Measurements from ENCODE around the gene CEBPZ.

Gene CEBPZ

DNA sequence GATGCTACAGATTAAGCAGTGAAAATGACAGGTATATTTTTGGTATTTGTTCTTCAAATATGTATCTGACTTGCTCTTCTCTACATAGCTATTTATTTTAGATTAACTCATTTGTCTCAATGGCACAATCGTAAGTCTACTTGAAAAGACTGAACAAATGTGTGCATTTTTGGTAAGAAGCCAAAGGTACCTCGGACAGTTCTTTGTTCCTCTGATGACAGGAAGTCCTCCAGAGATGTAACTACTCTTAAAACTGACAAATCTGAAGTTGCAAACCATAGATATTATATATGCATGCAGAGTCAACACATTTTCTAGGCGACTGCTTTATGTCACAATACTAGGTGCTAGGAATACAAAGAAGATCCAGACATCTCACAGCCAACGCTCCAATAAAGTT is 36.7 kb upstream of the CEBPZ start:
- Histone ChIP-seq H3K36me3 (ENCODE audit: control insufficient read depth in 1 of 2, insufficient read depth in 2 of 2, low read length in 2 of 2) (peaks cover 11 to 20% of the 10 kb centered on the region in 2 experiments), H3K79me2 (ENCODE audit: control insufficient read depth, insufficient read depth, low read length, poor library complexity) (no peaks in the 10 kb centered on the region), H2AK5ac (ENCODE audit: low read length) (no peak overlapping the region), H3K4me3 (ENCODE audit: low read depth, low read length) (no peak overlapping the region), H2BK12ac (ENCODE audit: low read length) (no peak overlapping the region), H3K9ac (ENCODE audit: low read length) (no peak overlapping the region), H3K27ac (ENCODE audit: low read depth, low read length) (no peak overlapping the region), H2AFZ (ENCODE audit: insufficient read depth, low read length, poor library complexity) (no peak overlapping the region), H3K4ac (ENCODE audit: low read depth, low read length) (no peak overlapping the region), H3K4me1 (ENCODE audit: control insufficient read depth in 1 of 2, insufficient read depth in 2 of 2, low read length in 2 of 2) (peaks cover 0 to 2% of the 10 kb centered on the region in 2 experiments), H2BK120ac (ENCODE audit: insufficient read depth, low read length, poor library complexity) (no peak overlapping the region), H3K18ac (ENCODE audit: low read length) (no peak overlapping the region), H4K91ac (ENCODE audit: low read depth, low read length) (no peak overlapping the region), H3K14ac (ENCODE audit: low read length) (no peak overlapping the region), H3K9me3 (ENCODE audit: insufficient read depth, low read depth, low read length) (no peaks in the 10 kb centered on the region), H3K27me3 (ENCODE audit: insufficient read depth, low read length) (no peaks in the 10 kb centered on the region), H4K12ac (ENCODE audit: low read depth, low read length) (no peak overlapping the region), H3K23ac (ENCODE audit: low read length) (no peak overlapping the region), H4K8ac (ENCODE audit: low read depth, low read length) (no peak overlapping the region), H3K79me1 (ENCODE audit: low read length) (no peaks in the 10 kb centered on the region), H2BK5ac (ENCODE audit: low read depth, low read length, poor library complexity) (no peak overlapping the region), H3K4me2 (ENCODE audit: low read length) (no peak overlapping the region)
- no peak for DNase-seq
- WGBS (ENCODE audit: extremely low coverage, insufficient coverage, insufficient read length): no CpG with 5 or more reads among the region's 4 CpGs

DNA sequence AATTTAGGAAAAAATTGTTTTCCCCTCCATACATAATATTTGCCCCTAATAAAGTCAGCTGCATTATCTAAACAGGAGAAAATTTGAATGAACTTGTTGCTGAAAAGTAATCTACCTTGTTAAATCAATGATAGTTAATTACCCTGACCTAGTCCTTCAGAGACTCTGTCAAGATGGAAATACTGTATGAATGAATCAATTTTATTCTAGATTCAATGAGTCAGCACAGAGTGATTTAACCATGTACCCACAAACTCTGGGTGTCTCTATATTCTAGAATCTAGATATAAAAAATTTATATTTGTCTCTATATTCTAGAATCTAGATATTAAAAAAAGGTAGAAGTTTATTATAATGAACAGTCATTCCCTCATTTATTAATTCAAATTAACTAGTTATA is 36.3 kb upstream of the CEBPZ start:
- H2AK5ac ChIP-seq (ENCODE audit: low read length): no peak overlapping the region

DNA sequence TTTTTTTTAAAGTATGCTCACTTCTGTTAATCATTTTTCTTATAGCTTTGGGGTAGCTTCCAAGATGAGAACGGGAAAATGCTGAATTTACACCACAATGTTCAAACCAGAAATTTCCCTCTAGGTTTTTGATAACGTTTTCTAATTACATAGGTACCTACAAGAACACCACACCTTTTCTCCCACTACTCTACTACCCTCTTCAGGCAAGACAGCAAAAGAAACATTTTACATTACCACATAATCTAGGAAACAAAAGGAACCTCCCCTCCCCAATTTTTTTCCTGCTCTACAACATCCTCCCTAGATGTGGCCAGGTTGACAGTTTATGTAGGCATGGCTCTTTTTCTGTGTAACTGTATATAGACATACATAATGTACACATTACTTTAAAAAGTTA is 32.4 kb upstream of the CEBPZ start:
- Histone ChIP-seq H3K36me3 (ENCODE audit: control insufficient read depth in 1 of 2, insufficient read depth in 2 of 2, low read length in 2 of 2) (peaks cover 8 to 9% of the 10 kb centered on the region in 2 experiments), H2AFZ (ENCODE audit: insufficient read depth, low read length, poor library complexity) (no peak overlapping the region), H3K79me1 (ENCODE audit: low read length) (no peaks in the 10 kb centered on the region), H4K8ac (ENCODE audit: low read depth, low read length) (no peak overlapping the region), H4K12ac (ENCODE audit: low read depth, low read length) (no peak overlapping the region), H3K27me3 (ENCODE audit: insufficient read depth, low read length) (no peaks in the 10 kb centered on the region), H3K4me3 (ENCODE audit: low read depth, low read length) (no peak overlapping the region), H3K4me1 (ENCODE audit: control insufficient read depth in 1 of 2, insufficient read depth in 2 of 2, low read length in 2 of 2) (peaks cover 0 to 2% of the 10 kb centered on the region in 2 experiments), H2BK120ac (ENCODE audit: insufficient read depth, low read length, poor library complexity) (no peak overlapping the region), H3K18ac (ENCODE audit: low read length) (no peak overlapping the region), H3K14ac (ENCODE audit: low read length) (no peak overlapping the region), H3K4ac (ENCODE audit: low read depth, low read length) (no peak overlapping the region), H2AK5ac (ENCODE audit: low read length) (no peak overlapping the region), H3K27ac (ENCODE audit: low read depth, low read length) (no peak overlapping the region), H2BK12ac (ENCODE audit: low read length) (no peak overlapping the region), H3K4me2 (ENCODE audit: low read length) (no peak overlapping the region), H2BK5ac (ENCODE audit: low read depth, low read length, poor library complexity) (no peak overlapping the region), H3K79me2 (ENCODE audit: control insufficient read depth, insufficient read depth, low read length, poor library complexity) (no peaks in the 10 kb centered on the region), H3K9ac (ENCODE audit: low read length) (no peak overlapping the region), H4K91ac (ENCODE audit: low read depth, low read length) (no peak overlapping the region), H3K23ac (ENCODE audit: low read length) (no peak overlapping the region), H3K9me3 (ENCODE audit: insufficient read depth, low read depth, low read length) (no peaks in the 10 kb centered on the region)
- whole genome bisulfite sequencing (ENCODE audit: extremely low coverage, insufficient coverage, insufficient read length): no CpG with 5 or more reads among the region's 2 CpGs
- DNase-seq: no peak

More for the DNA sequence above, 36.3 kb upstream of the CEBPZ start:
- Histone ChIP-seq H3K4me2 (ENCODE audit: low read length) (no peak overlapping the region), H3K14ac (ENCODE audit: low read length) (no peak overlapping the region), H3K79me1 (ENCODE audit: low read length) (no peaks in the 10 kb centered on the region), H3K79me2 (ENCODE audit: control insufficient read depth, insufficient read depth, low read length, poor library complexity) (no peaks in the 10 kb centered on the region), H4K12ac (ENCODE audit: low read depth, low read length) (no peak overlapping the region), H4K8ac (ENCODE audit: low read depth, low read length) (no peak overlapping the region), H2AFZ (ENCODE audit: insufficient read depth, low read length, poor library complexity) (no peak overlapping the region), H3K27ac (ENCODE audit: low read depth, low read length) (no peak overlapping the region), H2BK120ac (ENCODE audit: insufficient read depth, low read length, poor library complexity) (no peak overlapping the region), H4K91ac (ENCODE audit: low read depth, low read length) (no peak overlapping the region), H2BK5ac (ENCODE audit: low read depth, low read length, poor library complexity) (no peak overlapping the region), H2BK12ac (ENCODE audit: low read length) (no peak overlapping the region), H3K27me3 (ENCODE audit: insufficient read depth, low read length) (no peaks in the 10 kb centered on the region), H3K9me3 (ENCODE audit: insufficient read depth, low read depth, low read length) (no peaks in the 10 kb centered on the region), H3K36me3 (ENCODE audit: control insufficient read depth in 1 of 2, insufficient read depth in 2 of 2, low read length in 2 of 2) (peaks cover 9 to 19% of the 10 kb centered on the region in 2 experiments), H3K23ac (ENCODE audit: low read length) (no peak overlapping the region), H3K4me3 (ENCODE audit: low read depth, low read length) (no peak overlapping the region), H3K4me1 (ENCODE audit: control insufficient read depth in 1 of 2, insufficient read depth in 2 of 2, low read length in 2 of 2) (peaks cover 0 to 2% of the 10 kb centered on the region in 2 experiments), H3K18ac (ENCODE audit: low read length) (no peak overlapping the region), H3K9ac (ENCODE audit: low read length) (no peak overlapping the region), H3K4ac (ENCODE audit: low read depth, low read length) (no peak overlapping the region)
- DNase-seq: no peak

DNA sequence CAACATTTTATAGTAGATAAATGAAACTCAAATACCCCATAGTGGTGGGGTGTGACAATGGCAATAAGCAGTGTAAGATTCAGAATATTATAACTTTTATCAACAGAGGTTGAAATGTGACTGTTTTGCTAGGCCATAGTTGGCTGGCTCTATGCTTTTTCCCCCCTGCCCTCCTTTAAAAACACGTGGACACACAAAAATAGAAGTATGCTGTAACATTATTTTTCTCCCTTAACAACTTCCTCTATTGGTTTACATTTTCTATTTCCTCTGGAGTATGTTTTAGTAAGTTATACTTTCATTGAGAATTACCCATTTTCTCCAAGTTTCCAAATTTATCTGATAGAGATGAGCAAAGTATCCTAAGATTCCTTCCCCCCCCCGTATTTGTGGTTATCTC is 31.1 kb upstream of the CEBPZ start:
- Histone ChIP-seq H3K79me2 (ENCODE audit: control insufficient read depth, insufficient read depth, low read length, poor library complexity) (no peaks in the 10 kb centered on the region), H3K36me3 (ENCODE audit: control insufficient read depth in 1 of 2, insufficient read depth in 2 of 2, low read length in 2 of 2) (peaks cover 7 to 8% of the 10 kb centered on the region in 2 experiments), H3K4me3 (ENCODE audit: low read depth, low read length) (no peak overlapping the region), H3K14ac (ENCODE audit: low read length) (no peak overlapping the region), H3K79me1 (ENCODE audit: low read length) (no peaks in the 10 kb centered on the region), H3K4me1 (ENCODE audit: control insufficient read depth in 1 of 2, insufficient read depth in 2 of 2, low read length in 2 of 2) (peaks cover 0 to 2% of the 10 kb centered on the region in 2 experiments), H4K12ac (ENCODE audit: low read depth, low read length) (no peak overlapping the region), H3K9me3 (ENCODE audit: insufficient read depth, low read depth, low read length) (no peaks in the 10 kb centered on the region), H3K4ac (ENCODE audit: low read depth, low read length) (no peak overlapping the region), H3K27ac (ENCODE audit: low read depth, low read length) (no peak overlapping the region), H4K8ac (ENCODE audit: low read depth, low read length) (no peak overlapping the region), H2AK5ac (ENCODE audit: low read length) (no peak overlapping the region), H4K91ac (ENCODE audit: low read depth, low read length) (no peak overlapping the region), H2AFZ (ENCODE audit: insufficient read depth, low read length, poor library complexity) (no peak overlapping the region), H3K9ac (ENCODE audit: low read length) (no peak overlapping the region), H2BK120ac (ENCODE audit: insufficient read depth, low read length, poor library complexity) (no peak overlapping the region), H3K18ac (ENCODE audit: low read length) (no peak overlapping the region), H3K23ac (ENCODE audit: low read length) (no peak overlapping the region), H3K27me3 (ENCODE audit: insufficient read depth, low read length) (no peaks in the 10 kb centered on the region), H2BK5ac (ENCODE audit: low read depth, low read length, poor library complexity) (no peak overlapping the region), H3K4me2 (ENCODE audit: low read length) (no peak overlapping the region), H2BK12ac (ENCODE audit: low read length) (no peak overlapping the region)
- DNase-seq: no peak
- WGBS (ENCODE audit: extremely low coverage, insufficient coverage, insufficient read length): no CpG with 5 or more reads among the region's 2 CpGs
